ENCODE data around the gene CADM2. TPM values are rescaled to one million over a fixed set of nuclear protein-coding genes. Genes with fewer than 3 reads are reported as not detected.
"Not testable (repeated sequence)": the region's sequence is repeated elsewhere in the genome, so short reads cannot be mapped to it uniquely, and the experiment has no call there.

CADM2 gene
- total RNA-seq, 1 experiment from 2014 or later = 1.3 TPM

GRCh38 chr3:85681906-85682305, 723.1 kb downstream of the CADM2 start:
- Mint-ChIP-seq H3K9me3 (ENCODE audit: low read depth, unreplicated experiment) (no peaks in the 10 kb centered on the region), H3K4me3 (ENCODE audit: low read depth, unreplicated experiment) (no peak overlapping the region)
- BruUV-seq (replicated peaks) = no TSS peak

GRCh38 chr3:85691196-85691595, 732.4 kb downstream of the CADM2 start:
- TF ChIP-seq CTCF (IDR thresholded peaks at IDR 0.05; ENCODE audit: unreplicated experiment) = no peak
- CTCF ChIA-PET = no interaction called here
- Mint-ChIP-seq H3K4me1 (ENCODE audit: low read depth, unreplicated experiment) (no peaks in the 10 kb centered on the region), H3K4me3 (ENCODE audit: low read depth, unreplicated experiment) (no peak overlapping the region), H3K27me3 (ENCODE audit: unreplicated experiment) (no peaks in the 10 kb centered on the region), H3K27ac (ENCODE audit: unreplicated experiment) (no peak overlapping the region), H3K36me3 (ENCODE audit: insufficient read depth, unreplicated experiment) (no peaks in the 10 kb centered on the region), H3K9me3 (ENCODE audit: low read depth, unreplicated experiment) (no peaks in the 10 kb centered on the region)
- no peak for DNase-seq
- BruUV-seq (replicated peaks) = no TSS peak
- intact Hi-C loops (cut with micrococcal nuclease; ENCODE audit: unreplicated experiment) = no loop called here

More at GRCh38 chr3:85681906-85682305, 723.1 kb downstream of the CADM2 start:
- Mint-ChIP-seq H3K27ac (ENCODE audit: unreplicated experiment) (no peak overlapping the region), H3K27me3 (ENCODE audit: unreplicated experiment) (no peaks in the 10 kb centered on the region), H3K4me1 (ENCODE audit: low read depth, unreplicated experiment) (peaks cover 9% of the 10 kb centered on the region), H3K36me3 (ENCODE audit: insufficient read depth, unreplicated experiment) (no peaks in the 10 kb centered on the region)
- no peak for DNase-seq
- no peak for TF ChIP-seq CTCF (IDR thresholded peaks at IDR 0.05; ENCODE audit: unreplicated experiment)
- intact Hi-C loops (cut with micrococcal nuclease; ENCODE audit: unreplicated experiment) = no loop called here
- CTCF ChIA-PET = no interaction called here

DNA sequence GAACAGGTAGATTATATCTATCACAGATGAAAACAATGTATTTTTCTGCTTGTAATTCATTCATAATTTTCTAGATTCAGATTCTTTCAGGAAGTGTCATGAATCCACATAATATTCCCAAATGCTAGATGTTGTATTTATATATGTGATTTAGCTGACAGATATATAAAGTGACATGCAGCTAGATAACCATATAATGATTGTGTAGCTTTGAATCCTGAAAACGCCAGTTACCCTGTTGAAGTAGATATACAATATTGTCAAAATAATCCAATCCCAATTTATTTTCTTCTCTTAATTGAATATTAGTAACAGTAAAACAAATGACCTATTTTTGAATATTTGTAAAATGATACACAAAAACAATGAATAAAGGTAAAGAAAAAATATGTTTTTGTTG, 738.4 kb downstream of the CADM2 start:
- TF ChIP-seq CTCF (IDR thresholded peaks at IDR 0.05; ENCODE audit: unreplicated experiment) = no peak
- Mint-ChIP-seq H3K4me3 (ENCODE audit: low read depth, unreplicated experiment) (no peak overlapping the region), H3K27ac (ENCODE audit: unreplicated experiment) (no peak overlapping the region), H3K36me3 (ENCODE audit: insufficient read depth, unreplicated experiment) (no peaks in the 10 kb centered on the region), H3K9me3 (ENCODE audit: low read depth, unreplicated experiment) (peaks cover 3% of the 10 kb centered on the region), H3K27me3 (ENCODE audit: unreplicated experiment) (no peaks in the 10 kb centered on the region), H3K4me1 (ENCODE audit: low read depth, unreplicated experiment) (no peaks in the 10 kb centered on the region)
- BruUV-seq (replicated peaks) = no TSS peak
- DNase-seq = no peak
- intact Hi-C loops (cut with micrococcal nuclease; ENCODE audit: unreplicated experiment) = no loop called here
- CTCF ChIA-PET = no interaction called here

- no TSS peak for BruUV-seq (replicated peaks)
- Mint-ChIP-seq H3K4me3 (ENCODE audit: low read depth, unreplicated experiment) (no peak overlapping the region), H3K9me3 (ENCODE audit: low read depth, unreplicated experiment) (no peaks in the 10 kb centered on the region), H3K27me3 (ENCODE audit: unreplicated experiment) (no peaks in the 10 kb centered on the region), H3K4me1 (ENCODE audit: low read depth, unreplicated experiment) (no peaks in the 10 kb centered on the region), H3K27ac (ENCODE audit: unreplicated experiment) (no peak overlapping the region), H3K36me3 (ENCODE audit: insufficient read depth, unreplicated experiment) (no peaks in the 10 kb centered on the region)
- CTCF ChIA-PET = no interaction called here
- intact Hi-C loops (cut with micrococcal nuclease; ENCODE audit: unreplicated experiment) = no loop called here
- no peak for DNase-seq
- TF ChIP-seq CTCF (IDR thresholded peaks at IDR 0.05; ENCODE audit: unreplicated experiment) = no peak
These were observed 747.3 kb downstream of the CADM2 start for GRCh38 chr3:85706130-85706529.

DNA sequence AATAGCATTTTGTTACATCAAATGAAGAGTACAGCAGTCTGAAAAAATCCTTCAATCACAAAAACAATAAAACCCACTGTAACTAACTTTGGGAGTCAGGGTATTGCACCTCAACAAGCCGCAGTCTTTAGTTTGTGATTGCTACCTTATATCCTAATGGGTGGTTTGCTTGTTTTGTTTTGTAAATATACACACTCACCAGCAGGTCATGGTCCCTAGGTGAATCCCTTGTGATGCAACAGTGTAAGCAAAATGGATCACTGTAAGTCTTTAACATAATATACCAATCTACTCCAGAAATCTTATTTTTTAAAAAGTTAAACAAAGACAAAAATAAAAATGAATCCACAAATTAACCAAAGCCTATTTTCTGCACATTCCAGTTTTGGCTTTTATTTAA, 749.5 kb downstream of the CADM2 start:
- H3K4me3 Mint-ChIP-seq (ENCODE audit: low read depth, unreplicated experiment); H3K4me1 Mint-ChIP-seq (ENCODE audit: low read depth, unreplicated experiment); H3K36me3 Mint-ChIP-seq (ENCODE audit: insufficient read depth, unreplicated experiment); CTCF ChIA-PET; H3K27ac Mint-ChIP-seq (ENCODE audit: unreplicated experiment); H3K27me3 Mint-ChIP-seq (ENCODE audit: unreplicated experiment); DNase-seq; intact Hi-C loops (cut with micrococcal nuclease; ENCODE audit: unreplicated experiment); BruUV-seq (replicated peaks); H3K9me3 Mint-ChIP-seq (ENCODE audit: low read depth, unreplicated experiment): not testable (repeated sequence)

Data from Calu3 (cell line).